ENCODE results near the gene KPNB1. TPM values are rescaled to one million over a fixed set of nuclear protein-coding genes. Genes with fewer than 3 reads are reported as not detected.

KPNB1 gene
- total RNA-seq, 2 experiments from 2014 or later: 589 to 605 TPM

DNA sequence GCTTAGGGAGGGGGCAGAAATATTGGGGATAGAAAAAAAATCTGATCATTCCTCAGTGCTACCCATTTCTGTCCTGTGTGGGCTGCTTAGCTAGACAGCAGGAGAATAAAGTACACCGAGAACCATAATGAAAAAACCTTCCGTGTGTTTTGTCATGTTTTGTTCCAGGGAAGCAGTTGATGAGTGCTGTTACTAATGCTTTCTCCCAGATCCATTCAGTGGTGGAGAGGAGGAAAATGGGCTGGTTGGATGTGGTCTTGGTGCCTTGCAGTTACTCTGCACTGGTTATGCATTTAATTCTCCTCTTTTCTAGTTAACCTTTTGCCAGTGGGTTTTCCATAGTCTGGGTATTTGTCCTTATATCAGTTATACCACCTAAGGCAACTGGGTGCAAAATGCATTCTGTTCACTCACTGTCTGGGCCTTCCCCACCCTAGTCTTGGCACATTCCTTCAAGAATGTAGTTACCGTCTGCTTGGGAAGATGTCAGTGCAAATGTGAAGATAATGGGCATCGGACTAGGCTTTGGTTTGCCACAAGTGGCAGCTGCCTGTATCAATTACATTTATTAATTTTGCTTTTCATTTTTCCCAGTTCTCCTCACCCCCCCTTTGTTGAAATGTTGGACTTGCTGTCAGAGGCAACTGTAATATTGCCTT, 34.9 kb downstream of the KPNB1 start:
- peaks cover 63% of the 10 kb centered on the region for H3K36me3 Mint-ChIP-seq (ENCODE audit: low read depth)
- DNase-seq (no peak), ATAC-seq (peak; percentile 11)
- TF ChIP-seq, protein P1, sequence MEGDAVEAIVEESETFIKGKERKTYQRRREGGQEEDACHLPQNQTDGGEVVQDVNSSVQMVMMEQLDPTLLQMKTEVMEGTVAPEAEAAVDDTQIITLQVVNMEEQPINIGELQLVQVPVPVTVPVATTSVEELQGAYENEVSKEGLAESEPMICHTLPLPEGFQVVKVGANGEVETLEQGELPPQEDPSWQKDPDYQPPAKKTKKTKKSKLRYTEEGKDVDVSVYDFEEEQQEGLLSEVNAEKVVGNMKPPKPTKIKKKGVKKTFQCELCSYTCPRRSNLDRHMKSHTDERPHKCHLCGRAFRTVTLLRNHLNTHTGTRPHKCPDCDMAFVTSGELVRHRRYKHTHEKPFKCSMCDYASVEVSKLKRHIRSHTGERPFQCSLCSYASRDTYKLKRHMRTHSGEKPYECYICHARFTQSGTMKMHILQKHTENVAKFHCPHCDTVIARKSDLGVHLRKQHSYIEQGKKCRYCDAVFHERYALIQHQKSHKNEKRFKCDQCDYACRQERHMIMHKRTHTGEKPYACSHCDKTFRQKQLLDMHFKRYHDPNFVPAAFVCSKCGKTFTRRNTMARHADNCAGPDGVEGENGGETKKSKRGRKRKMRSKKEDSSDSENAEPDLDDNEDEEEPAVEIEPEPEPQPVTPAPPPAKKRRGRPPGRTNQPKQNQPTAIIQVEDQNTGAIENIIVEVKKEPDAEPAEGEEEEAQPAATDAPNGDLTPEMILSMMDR (IDR thresholded peaks at IDR 0.05): no peak
- H3K27ac Mint-ChIP-seq: peak overlapping the region; percentile 15
- peaks cover 18% of the 10 kb centered on the region for H3K4me1 Mint-ChIP-seq (ENCODE audit: low read depth)
- H3K9me3 Mint-ChIP-seq: no peaks in the 10 kb centered on the region
- ChIA-PET POLR2A (interaction anchor here (0.6 to 1.5 kb wide), 11 partner anchors 8 to 135 kb away, joined by 3 to 6 read pairs (median 3); no protein-coding TSS in a partner anchor), CTCF (interaction anchor here (1.2 to 1.7 kb wide), 3 partner anchors 14 to 57 kb away, joined by 3 to 7 read pairs (median 3); no protein-coding TSS in a partner anchor)
- intact Hi-C loops (cut with micrococcal nuclease): no loop called here
- no peaks in the 10 kb centered on the region for H3K27me3 Mint-ChIP-seq
- H3K4me3 Mint-ChIP-seq: no peak overlapping the region

DNA sequence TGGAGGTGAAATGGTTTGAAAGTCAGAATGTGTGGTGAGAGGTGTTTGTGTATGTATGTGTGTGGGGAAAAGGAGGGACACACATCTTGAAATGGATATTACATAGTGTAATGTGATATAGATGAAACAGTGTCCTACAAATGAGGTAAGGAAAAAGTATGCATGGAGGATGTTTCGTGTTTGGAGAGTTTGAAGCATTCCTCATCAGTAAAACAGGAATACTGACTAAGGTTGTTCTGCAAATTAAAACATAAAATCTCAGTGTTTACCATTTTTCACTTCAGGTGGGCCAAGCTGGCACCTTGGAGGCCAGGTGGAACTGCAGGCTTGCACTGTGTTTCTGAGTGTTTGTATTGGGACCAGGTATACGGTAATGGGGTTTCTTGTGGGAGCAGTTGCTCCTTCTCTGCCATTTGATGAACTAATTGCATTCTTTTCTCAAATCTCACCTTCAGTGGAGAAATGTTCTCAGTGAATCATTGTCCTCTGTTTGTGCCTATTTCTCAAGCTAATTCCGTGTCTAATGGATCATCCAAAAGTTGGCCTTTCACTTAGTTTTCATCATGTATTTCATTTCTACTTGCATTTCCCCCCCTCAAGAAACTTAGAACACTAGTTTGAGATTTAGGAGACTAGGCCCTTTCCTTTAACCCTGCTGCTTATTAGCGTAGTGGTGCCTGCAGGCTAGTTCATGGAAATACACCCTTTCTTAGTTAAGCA, 36.0 kb downstream of the KPNB1 start:
- CTCF ChIA-PET: interaction anchor here (1.7 to 3.0 kb wide), 2 partner anchors 11 to 21 kb away, joined by 7 read pairs; no protein-coding TSS in a partner anchor
- Mint-ChIP-seq H3K4me1 (ENCODE audit: low read depth) (peaks cover 23% of the 10 kb centered on the region), H3K4me3 (no peak overlapping the region), H3K27ac (peak overlapping the region; percentile 53), H3K36me3 (ENCODE audit: low read depth) (peaks cover 53% of the 10 kb centered on the region), H3K27me3 (no peaks in the 10 kb centered on the region), H3K9me3 (no peaks in the 10 kb centered on the region)
- intact Hi-C loops (cut with micrococcal nuclease): no loop called here
- POLR2A ChIA-PET: interaction anchor here (1.0 to 1.5 kb wide), 3 partner anchors 12 to 49 kb away, joined by 3 to 4 read pairs (median 3); no protein-coding TSS in a partner anchor
- no peak for DNase-seq
- TF ChIP-seq, protein P1 (IDR thresholded peaks at IDR 0.05): no peak
- no peak for ATAC-seq

DNA sequence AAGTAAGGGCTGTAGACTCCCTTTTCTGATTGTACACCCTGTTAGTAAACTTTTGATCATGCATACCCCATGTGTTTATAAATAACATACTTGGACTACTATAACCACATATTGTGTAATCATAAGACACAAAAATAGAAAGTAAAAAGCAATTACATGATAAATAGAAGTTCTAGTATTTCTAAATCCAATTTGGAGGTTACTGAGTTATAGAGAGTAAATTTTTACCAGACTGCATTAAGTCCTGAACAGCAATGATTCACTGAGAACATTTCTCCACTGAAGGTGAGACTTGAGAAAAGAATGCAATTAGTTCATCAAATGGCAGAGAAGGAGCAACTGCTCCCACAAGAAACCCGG, 36.5 kb downstream of the KPNB1 start:
- ChIA-PET POLR2A (interaction anchor here (1.1 kb wide), 1 partner anchor 49 kb away, joined by 3 read pairs; no protein-coding TSS in a partner anchor), CTCF (interaction anchor here (2.6 to 3.0 kb wide), 2 partner anchors 12 to 104 kb away, joined by 7 to 10 read pairs; no protein-coding TSS in a partner anchor)
- no peaks in the 10 kb centered on the region for H3K27me3 Mint-ChIP-seq
- H3K4me3 Mint-ChIP-seq: no peak overlapping the region
- intact Hi-C loops (cut with micrococcal nuclease): no loop called here
- DNase-seq (no peak), ATAC-seq (no peak)
- no peaks in the 10 kb centered on the region for H3K9me3 Mint-ChIP-seq
- peaks cover 49% of the 10 kb centered on the region for H3K36me3 Mint-ChIP-seq (ENCODE audit: low read depth)
- peak overlapping the region; percentile 53 for H3K27ac Mint-ChIP-seq
- TF ChIP-seq, protein P1 (IDR thresholded peaks at IDR 0.05): no peak
- peaks cover 23% of the 10 kb centered on the region for H3K4me1 Mint-ChIP-seq (ENCODE audit: low read depth)

DNA sequence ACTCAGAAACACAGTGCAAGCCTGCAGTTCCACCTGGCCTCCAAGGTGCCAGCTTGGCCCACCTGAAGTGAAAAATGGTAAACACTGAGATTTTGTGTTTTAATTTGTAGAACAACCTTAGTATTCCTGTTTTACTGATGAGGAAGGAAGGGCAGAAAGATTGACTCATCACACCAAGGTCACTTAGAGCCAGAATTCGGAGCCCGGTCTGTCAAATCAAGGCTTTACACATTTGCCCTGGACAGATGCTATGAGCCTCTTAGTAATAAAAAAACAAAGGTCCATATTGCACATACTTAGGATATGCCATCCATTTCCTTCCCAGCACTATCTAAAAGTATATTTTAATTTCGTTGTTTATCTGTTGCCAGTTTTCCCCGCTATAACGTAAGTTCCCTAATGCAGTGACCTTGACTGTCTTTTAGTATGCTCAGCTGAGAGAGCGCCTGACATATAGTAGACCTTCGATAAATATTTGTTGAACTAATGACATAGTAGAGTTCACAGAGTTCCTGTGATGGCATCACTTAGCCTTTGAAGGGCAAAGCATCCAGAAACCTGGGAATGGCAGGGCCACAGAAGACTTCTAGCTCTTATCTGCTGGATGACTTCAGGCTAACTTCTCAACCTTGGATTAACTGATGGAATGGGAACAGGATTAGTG, 37.1 kb downstream of the KPNB1 start:
- TF ChIP-seq, protein P1 (IDR thresholded peaks at IDR 0.05): no peak
- H3K4me3 Mint-ChIP-seq: no peak overlapping the region
- no peak for ATAC-seq
- no peaks in the 10 kb centered on the region for H3K27me3 Mint-ChIP-seq
- CTCF ChIA-PET: interaction anchor here (0.8 to 3.0 kb wide), 12 partner anchors 8 to 103 kb away, joined by 3 to 10 read pairs (median 5); partner anchors contain the start of gene TBX21
- no peak for DNase-seq
- intact Hi-C loops (cut with micrococcal nuclease): no loop called here
- no peaks in the 10 kb centered on the region for H3K9me3 Mint-ChIP-seq
- POLR2A ChIA-PET: interaction anchor here (0.9 to 3.4 kb wide), 9 partner anchors 7 to 46 kb away, joined by 3 to 18 read pairs (median 4); partner anchors contain the start of gene TBX21
- H3K27ac Mint-ChIP-seq: peak overlapping the region; percentile 53
- H3K36me3 Mint-ChIP-seq (ENCODE audit: low read depth): peaks cover 48% of the 10 kb centered on the region
- peaks cover 23% of the 10 kb centered on the region for H3K4me1 Mint-ChIP-seq (ENCODE audit: low read depth)
